ENCODE data around the gene APOBEC4.

GRCh38 chr1:183622884-183623785, 30.0 kb downstream of the APOBEC4 start:
- TF ChIP-seq ARNT (IDR thresholded peaks at IDR 0.05) (no peak), PKNOX1 (IDR thresholded peaks at IDR 0.05) (no peak), BHLHE40 (IDR thresholded peaks at IDR 0.05; ENCODE audit: borderline replicate concordance) (no peak), SUZ12 (IDR thresholded peaks at IDR 0.05) (no peak), FOXK2 (IDR thresholded peaks at IDR 0.05) (no peak), FOXM1 (IDR thresholded peaks at IDR 0.05; ENCODE audit: borderline replicate concordance) (no peak), TARDBP (IDR thresholded peaks at IDR 0.05) (no peak), ELF4 (IDR thresholded peaks at IDR 0.05) (no peak), CTBP1 (IDR thresholded peaks at IDR 0.05; ENCODE audit: borderline replicate concordance) (no peak), L3MBTL2 (conservative IDR thresholded peaks at IDR 0.05) (no peak), SP1 (IDR thresholded peaks at IDR 0.05) (no peak)
